H9 (cell line): ENCODE results near the gene RSF1. TPM values are rescaled to one million over a fixed set of nuclear protein-coding genes. Genes with fewer than 3 reads are reported as not detected.
"Not testable (repeated sequence)": the region's sequence is repeated elsewhere in the genome, so short reads cannot be mapped to it uniquely, and the experiment has no call there.

ENCODE experiments used
- DNase-seq: peaks from one replicate; pipeline ENCODE4 v3.0.0-alpha.2; 2017
- H2AFZ ChIP-seq: one replicate; pipeline ENCODE4 v1.6.1; 2013; ENCODE audit warnings: mild to moderate bottlenecking, low read length, control low read depth, moderate library complexity
- H2AK5ac ChIP-seq: 2 replicates; pipeline ENCODE4 v1.6.1; 2013; ENCODE audit warnings: low read length, control low read depth, mixed read lengths; ENCODE audit not compliant: insufficient read length
- H2BK120ac ChIP-seq: one replicate; pipeline ENCODE4 v1.6.1; 2013; ENCODE audit warnings: low read depth, mild to moderate bottlenecking, low read length, control low read depth, inconsistent platforms; ENCODE audit not compliant: poor library complexity, severe bottlenecking
- H2BK12ac ChIP-seq: 2 replicates; pipeline ENCODE4 v1.6.1; 2013; ENCODE audit warnings: low read length, control low read depth, mixed read lengths, low read depth; ENCODE audit not compliant: insufficient read length
- H2BK15ac ChIP-seq: 2 replicates; pipeline ENCODE4 v1.6.1; 2013; ENCODE audit warnings: low read depth, low read length, control low read depth
- H2BK20ac ChIP-seq: one replicate; pipeline ENCODE4 v1.6.1; 2013; ENCODE audit warnings: low read depth, mild to moderate bottlenecking, low read length, control low read depth, inconsistent platforms; ENCODE audit not compliant: poor library complexity, severe bottlenecking
- H2BK5ac ChIP-seq: 2 replicates; pipeline ENCODE4 v1.6.1; 2013; ENCODE audit warnings: low read length, control low read depth, mixed read lengths; ENCODE audit not compliant: insufficient read length
- H3K14ac ChIP-seq: 2 replicates; pipeline ENCODE4 v1.6.1; 2013; ENCODE audit warnings: low read length, control low read depth; ENCODE audit not compliant: insufficient read depth
- H3K18ac ChIP-seq: 2 replicates; pipeline ENCODE4 v1.6.1; 2013; ENCODE audit warnings: low read depth, mild to moderate bottlenecking, mixed read lengths, low read length, control low read depth; ENCODE audit not compliant: insufficient read length
- H3K23ac ChIP-seq: 2 replicates; pipeline ENCODE4 v1.6.1; 2013; ENCODE audit warnings: low read length, control low read depth, mixed read lengths, low read depth; ENCODE audit not compliant: insufficient read length
- H3K23me2 ChIP-seq: 2 replicates; pipeline ENCODE4 v1.6.1; 2013; ENCODE audit warnings: low read depth, mild to moderate bottlenecking, mixed read lengths, low read length, control low read depth; ENCODE audit not compliant: insufficient read length, poor library complexity, severe bottlenecking
- H3K27ac ChIP-seq: 2 replicates; pipeline ENCODE4 v1.5.1; 2013; ENCODE audit warnings: low read length, control low read depth, mixed read lengths, low read depth; ENCODE audit not compliant: insufficient read length
- H3K27me3 ChIP-seq: 2 replicates; pipeline ENCODE4 v1.6.1; 2013; ENCODE audit warnings: low read length, control low read depth, inconsistent platforms; ENCODE audit not compliant: insufficient read depth
- H3K4ac ChIP-seq: 2 replicates; pipeline ENCODE4 v1.6.1; 2013; ENCODE audit warnings: low read depth, mild to moderate bottlenecking, control low read depth, inconsistent platforms, low read length, moderate library complexity
- H3K4me1 ChIP-seq: 2 replicates; pipeline ENCODE4 v1.6.1; 2013; ENCODE audit warnings: low read length, control low read depth, inconsistent platforms; ENCODE audit not compliant: insufficient read depth
- H3K4me2 ChIP-seq: 2 replicates; pipeline ENCODE4 v1.6.1; 2013; ENCODE audit warnings: low read length, control low read depth, mixed read lengths; ENCODE audit not compliant: insufficient read length, insufficient read depth
- H3K56ac ChIP-seq: 2 replicates; pipeline ENCODE4 v1.6.1; 2013; ENCODE audit warnings: low read depth, mild to moderate bottlenecking, mixed read lengths, low read length, control low read depth; ENCODE audit not compliant: insufficient read length
- H3K79me1 ChIP-seq: 2 replicates; pipeline ENCODE4 v1.6.1; 2013; ENCODE audit warnings: low read depth, mild to moderate bottlenecking, moderate library complexity, low read length, control low read depth, inconsistent platforms; ENCODE audit not compliant: insufficient read depth, poor library complexity, severe bottlenecking
- H3K79me2 ChIP-seq: 2 replicates; pipeline ENCODE4 v1.6.1; 2013; ENCODE audit warnings: low read length, control low read depth, inconsistent platforms; ENCODE audit not compliant: insufficient read depth
- H3K9ac ChIP-seq: 2 replicates; pipeline ENCODE4 v1.6.1; 2013; ENCODE audit warnings: low read length, control low read depth, mixed read lengths; ENCODE audit not compliant: insufficient read length; ENCODE audit errors: extremely low read depth
- H3K9me3 ChIP-seq: one replicate; pipeline ENCODE4 v1.6.1; 2013; ENCODE audit warnings: low read depth, low read length, inconsistent platforms; ENCODE audit not compliant: control insufficient read depth
- H3T11ph ChIP-seq: one replicate; pipeline ENCODE4 v1.6.1; 2013; ENCODE audit warnings: mild to moderate bottlenecking, low read length, control low read depth, inconsistent platforms
- H4K20me1 ChIP-seq: one replicate; pipeline ENCODE4 v1.6.1; 2013; ENCODE audit not compliant: control insufficient read depth, insufficient read length, insufficient read depth
- H4K5ac ChIP-seq: 2 replicates; pipeline ENCODE4 v1.6.1; 2013; ENCODE audit warnings: low read depth, mild to moderate bottlenecking, mixed read lengths, low read length, control low read depth; ENCODE audit not compliant: insufficient read length
- H4K8ac ChIP-seq: replicated peaks from 2 replicates; pipeline ENCODE4 v1.6.1; 2013; ENCODE audit warnings: low read length, control low read depth, mixed read lengths, low read depth; ENCODE audit not compliant: insufficient read length
- H4K91ac ChIP-seq: 2 replicates; pipeline ENCODE4 v1.6.1; 2013; ENCODE audit warnings: low read depth, mild to moderate bottlenecking, moderate library complexity, mixed read lengths, low read length, control low read depth; ENCODE audit not compliant: insufficient read length
- H3K27ac Mint-ChIP-seq, 3 experiments: 2 replicates in 2 of 3; 3 replicates in 1 of 3; pipeline ENCODE4 v1.8.0; 2020 to 2021; ENCODE audit warnings: mixed read lengths in 3 of 3, mild to moderate bottlenecking in 1 of 3, moderate library complexity in 1 of 3
- H3K27me3 Mint-ChIP-seq: 2 replicates; pipeline ENCODE4 v1.8.0; 2021; ENCODE audit warnings: low read depth, mild to moderate bottlenecking, moderate library complexity, mixed read lengths
- H3K36me3 Mint-ChIP-seq, 3 experiments: 2 replicates in 2 of 3; 3 replicates in 1 of 3; pipeline ENCODE4 v1.8.0; 2020 to 2021; ENCODE audit warnings: low read depth in 3 of 3, mixed read lengths in 3 of 3; ENCODE audit not compliant: insufficient read depth in 1 of 3
- H3K4me1 Mint-ChIP-seq, 2 experiments: 2 replicates each; pipeline ENCODE4 v1.8.0; 2020; ENCODE audit warnings: mixed read lengths in 2 of 2
- H3K4me3 Mint-ChIP-seq, 2 experiments: 2 replicates in 1 of 2; 3 replicates in 1 of 2; pipeline ENCODE4 v1.8.0; 2020 to 2021; ENCODE audit warnings: mild to moderate bottlenecking in 2 of 2, mixed read lengths in 2 of 2, moderate library complexity in 1 of 2
- H3K9me3 Mint-ChIP-seq, 2 experiments: 2 replicates in 1 of 2; 3 replicates in 1 of 2; pipeline ENCODE4 v1.8.0; 2020; ENCODE audit warnings: mild to moderate bottlenecking in 2 of 2, mixed read lengths in 2 of 2, moderate library complexity in 1 of 2
- WGBS: extraction: QIAGEN DNeasy Blood & Tissue Kit; methylation state at CpG from one replicate; pipeline ENCODE4 v1.1.7; 2013; ENCODE audit warnings: missing lambda C conversion rate, low lambda C conversion rate, mixed read lengths; ENCODE audit not compliant: insufficient read length; ENCODE audit errors: extremely low coverage; 5-methylcytosine and 5-hydroxymethylcytosine counted together
- total RNA-seq: library from RNA; stranded (reverse); gene quantifications from 2 replicates; pipeline ENCODE4 v1.2.1, GENCODE V29; 2021
- TF ChIP-seq, protein P1 (sequence below): fragments of 200-600 bp; sonication (generic); conservative IDR thresholded peaks from 3 replicates; pipeline ENCODE4 v1.8.0; 2021; ENCODE audit warnings: antibody characterized with exemption, mild to moderate bottlenecking

RSF1 gene
- total RNA-seq, 1 experiment from 2014 or later = 82.6 TPM

DNA sequence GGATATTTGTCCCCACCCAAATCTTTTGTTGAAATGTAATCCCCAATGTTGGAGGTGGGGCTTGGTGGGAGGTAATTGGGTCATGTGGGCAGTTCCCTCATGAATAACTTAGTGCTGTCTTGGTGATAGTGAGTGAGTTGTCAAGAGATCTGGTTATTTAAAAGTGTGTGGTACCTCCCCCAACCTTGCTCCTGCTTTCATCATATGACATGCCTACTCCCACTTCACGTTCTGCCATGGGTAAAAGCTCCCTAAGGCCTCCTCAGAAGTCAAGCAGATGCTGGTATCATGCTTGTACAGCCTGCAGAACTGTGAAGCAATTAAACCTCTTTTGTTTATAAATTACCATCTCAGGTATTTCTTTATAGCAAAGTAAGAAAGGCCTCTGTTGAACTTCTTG lies 31.0 kb upstream of the RSF1 start:
- no peaks in the 10 kb centered on the region for H3K79me1 ChIP-seq
- no peak overlapping the region for H4K5ac ChIP-seq
- no peak overlapping the region for H2BK12ac ChIP-seq
- H3K27ac Mint-ChIP-seq = no peak overlapping the region
- H4K91ac ChIP-seq = no peak overlapping the region
- no peaks in the 10 kb centered on the region for H4K20me1 ChIP-seq
- no peak overlapping the region for H3K4me3 Mint-ChIP-seq
- H3K9me3 ChIP-seq = peaks cover 22% of the 10 kb centered on the region
- no peaks in the 10 kb centered on the region for H3K79me2 ChIP-seq
- H3K4me2 ChIP-seq = no peak overlapping the region
- no peaks in the 10 kb centered on the region for H3K4me1 ChIP-seq
- TF ChIP-seq, protein P1, sequence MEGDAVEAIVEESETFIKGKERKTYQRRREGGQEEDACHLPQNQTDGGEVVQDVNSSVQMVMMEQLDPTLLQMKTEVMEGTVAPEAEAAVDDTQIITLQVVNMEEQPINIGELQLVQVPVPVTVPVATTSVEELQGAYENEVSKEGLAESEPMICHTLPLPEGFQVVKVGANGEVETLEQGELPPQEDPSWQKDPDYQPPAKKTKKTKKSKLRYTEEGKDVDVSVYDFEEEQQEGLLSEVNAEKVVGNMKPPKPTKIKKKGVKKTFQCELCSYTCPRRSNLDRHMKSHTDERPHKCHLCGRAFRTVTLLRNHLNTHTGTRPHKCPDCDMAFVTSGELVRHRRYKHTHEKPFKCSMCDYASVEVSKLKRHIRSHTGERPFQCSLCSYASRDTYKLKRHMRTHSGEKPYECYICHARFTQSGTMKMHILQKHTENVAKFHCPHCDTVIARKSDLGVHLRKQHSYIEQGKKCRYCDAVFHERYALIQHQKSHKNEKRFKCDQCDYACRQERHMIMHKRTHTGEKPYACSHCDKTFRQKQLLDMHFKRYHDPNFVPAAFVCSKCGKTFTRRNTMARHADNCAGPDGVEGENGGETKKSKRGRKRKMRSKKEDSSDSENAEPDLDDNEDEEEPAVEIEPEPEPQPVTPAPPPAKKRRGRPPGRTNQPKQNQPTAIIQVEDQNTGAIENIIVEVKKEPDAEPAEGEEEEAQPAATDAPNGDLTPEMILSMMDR = no peak
- no peak overlapping the region for H2BK5ac ChIP-seq
- H2AFZ ChIP-seq = no peak overlapping the region
- H3K56ac ChIP-seq = no peak overlapping the region
- H2BK120ac ChIP-seq = no peak overlapping the region
- no peaks in the 10 kb centered on the region for H3K23me2 ChIP-seq
- no CpG with 5 or more reads among the region's 1 CpG for WGBS
- H3T11ph ChIP-seq = no peak overlapping the region
- no peaks in the 10 kb centered on the region for H3K27me3 ChIP-seq
- no peak overlapping the region for H3K9ac ChIP-seq
- H2BK15ac ChIP-seq = no peak overlapping the region
- H3K27me3 Mint-ChIP-seq = peaks cover 2% of the 10 kb centered on the region
- H2AK5ac ChIP-seq = no peak overlapping the region
- no peak overlapping the region for H3K27ac ChIP-seq
- H4K8ac ChIP-seq = no peak overlapping the region
- 0 out of 4 replicates have a peak, but pooled peaks cover 0 to 2% of the 10 kb centered on the region in 2 experiments for H3K4me1 Mint-ChIP-seq
- no peak for DNase-seq
- no peak overlapping the region for H3K18ac ChIP-seq
- H3K36me3 Mint-ChIP-seq = peaks cover 40 to 52% (median 48%) of the 10 kb centered on the region in 3 experiments
- no peak overlapping the region for H3K23ac ChIP-seq
- H3K9me3 Mint-ChIP-seq = peaks cover 36 to 39% of the 10 kb centered on the region in 2 experiments
- H3K4ac ChIP-seq = no peak overlapping the region
- no peak overlapping the region for H2BK20ac ChIP-seq
- no peak overlapping the region for H3K14ac ChIP-seq

DNA sequence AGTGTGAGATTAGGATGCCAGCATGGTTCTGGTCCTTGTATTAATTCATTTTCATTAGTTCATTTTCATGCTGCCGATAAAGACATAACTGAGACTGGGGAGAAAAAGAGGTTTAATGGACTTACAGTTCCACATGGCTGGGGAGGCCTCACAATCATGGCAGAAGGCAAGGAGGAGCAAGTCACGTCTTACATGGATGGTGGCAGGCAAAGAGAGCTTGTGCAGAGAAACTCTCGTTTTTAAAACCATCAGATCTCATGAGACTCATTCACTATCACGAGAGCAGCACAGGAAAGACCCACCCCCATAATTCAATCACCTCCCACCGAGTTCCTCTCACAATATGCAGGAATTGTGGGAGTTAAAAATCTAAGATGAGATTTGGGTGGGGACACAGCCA lies 23.2 kb upstream of the RSF1 start:
- H3T11ph ChIP-seq, H3K4me2 ChIP-seq, H3K4ac ChIP-seq, H3K27me3 Mint-ChIP-seq, H4K8ac ChIP-seq, H3K4me1 Mint-ChIP-seq, H2BK120ac ChIP-seq, H3K4me1 ChIP-seq, H3K4me3 Mint-ChIP-seq, H2AK5ac ChIP-seq, H3K18ac ChIP-seq, H3K9me3 ChIP-seq, H3K14ac ChIP-seq, H4K91ac ChIP-seq, H2BK5ac ChIP-seq, H2BK12ac ChIP-seq, H3K23me2 ChIP-seq, H2BK20ac ChIP-seq, H3K27ac Mint-ChIP-seq, H3K27me3 ChIP-seq, H4K20me1 ChIP-seq, H3K79me2 ChIP-seq, DNase-seq, H4K5ac ChIP-seq, H3K9ac ChIP-seq, H3K23ac ChIP-seq, H2BK15ac ChIP-seq, H3K79me1 ChIP-seq, H2AFZ ChIP-seq, H3K56ac ChIP-seq, H3K27ac ChIP-seq: not testable (repeated sequence)
- no CpG with 5 or more reads among the region's 5 CpGs for whole genome bisulfite sequencing
- H3K9me3 Mint-ChIP-seq = peaks cover 5 to 11% of the 10 kb centered on the region in 2 experiments; a peak in 3 of 5 replicates
- H3K36me3 Mint-ChIP-seq = peaks cover 19 to 53% (median 26%) of the 10 kb centered on the region in 3 experiments
